Endothelial cell (in vitro differentiated cells): Measurements from ENCODE around the gene PCA3. TPM values are rescaled to one million over a fixed set of nuclear protein-coding genes. Genes with fewer than 3 reads are reported as not detected.
"Not testable (repeated sequence)": the region's sequence is repeated elsewhere in the genome, so short reads cannot be mapped to it uniquely, and the experiment has no call there.

Source experiments
- DNase-seq: peaks from one replicate; pipeline ENCODE4 v3.0.0; 2021; ENCODE audit warnings: low spot score
- H3K27ac Mint-ChIP-seq: one replicate; pipeline ENCODE4 v1.8.0; 2021; ENCODE audit warnings: mixed read lengths, inconsistent platforms; ENCODE audit not compliant: unreplicated experiment
- H3K27me3 Mint-ChIP-seq: one replicate; pipeline ENCODE4 v1.8.0; 2021; ENCODE audit warnings: mild to moderate bottlenecking, moderate library complexity, mixed read lengths, inconsistent platforms; ENCODE audit not compliant: unreplicated experiment
- H3K36me3 Mint-ChIP-seq: one replicate; pipeline ENCODE4 v1.8.0; 2021; ENCODE audit warnings: mild to moderate bottlenecking, low read depth, mixed read lengths, inconsistent platforms; ENCODE audit not compliant: unreplicated experiment
- H3K4me1 Mint-ChIP-seq: one replicate; pipeline ENCODE4 v1.8.0; 2021; ENCODE audit warnings: mild to moderate bottlenecking, mixed read lengths, inconsistent platforms; ENCODE audit not compliant: unreplicated experiment
- H3K4me3 Mint-ChIP-seq: one replicate; pipeline ENCODE4 v1.8.0; 2021; ENCODE audit warnings: mild to moderate bottlenecking, mixed read lengths, inconsistent platforms; ENCODE audit not compliant: unreplicated experiment
- H3K9me3 Mint-ChIP-seq: one replicate; pipeline ENCODE4 v1.8.0; 2021; ENCODE audit warnings: mixed read lengths, inconsistent platforms; ENCODE audit not compliant: unreplicated experiment
- total RNA-seq: library from RNA; stranded (reverse); fragmentation: NEBNext Ultra II Directional; extraction: Animal tissue kit (Norgen Biotek cat#: 25700); gene quantifications from one replicate; pipeline ENCODE4 v1.2.1, GENCODE V29; 2021; ENCODE audit not compliant: unreplicated experiment
- TF ChIP-seq, protein P1 (sequence below): fragments of 200-600 bp; sonication (generic); IDR thresholded peaks from one replicate; pipeline ENCODE4 v1.5.0; 2021; ENCODE audit warnings: antibody characterized with exemption; ENCODE audit not compliant: unreplicated experiment

Gene PCA3
- total RNA-seq, 1 donor from 2014 or later, result 0.62 TPM

DNA sequence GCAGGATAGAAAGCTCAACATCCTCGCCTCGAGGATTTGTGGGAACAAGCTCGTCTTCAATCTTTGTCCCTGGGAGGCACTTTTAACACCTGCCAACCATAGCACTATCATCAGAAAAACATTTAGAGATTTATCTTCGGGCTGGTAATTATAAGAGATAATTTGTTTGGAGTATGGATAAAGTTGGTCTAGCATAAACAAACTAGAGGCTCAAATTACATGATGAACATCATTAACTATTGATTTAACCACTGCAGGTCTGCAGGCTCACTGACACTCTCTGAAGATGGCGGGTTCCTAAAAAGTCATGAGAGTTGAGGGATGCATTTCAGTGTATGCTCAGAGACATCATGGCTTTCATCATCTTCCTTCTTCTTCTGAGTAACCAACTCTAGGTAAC lies 25.8 kb upstream of the PCA3 start:
- no peak overlapping the region for H3K4me3 Mint-ChIP-seq
- TF ChIP-seq, protein P1, sequence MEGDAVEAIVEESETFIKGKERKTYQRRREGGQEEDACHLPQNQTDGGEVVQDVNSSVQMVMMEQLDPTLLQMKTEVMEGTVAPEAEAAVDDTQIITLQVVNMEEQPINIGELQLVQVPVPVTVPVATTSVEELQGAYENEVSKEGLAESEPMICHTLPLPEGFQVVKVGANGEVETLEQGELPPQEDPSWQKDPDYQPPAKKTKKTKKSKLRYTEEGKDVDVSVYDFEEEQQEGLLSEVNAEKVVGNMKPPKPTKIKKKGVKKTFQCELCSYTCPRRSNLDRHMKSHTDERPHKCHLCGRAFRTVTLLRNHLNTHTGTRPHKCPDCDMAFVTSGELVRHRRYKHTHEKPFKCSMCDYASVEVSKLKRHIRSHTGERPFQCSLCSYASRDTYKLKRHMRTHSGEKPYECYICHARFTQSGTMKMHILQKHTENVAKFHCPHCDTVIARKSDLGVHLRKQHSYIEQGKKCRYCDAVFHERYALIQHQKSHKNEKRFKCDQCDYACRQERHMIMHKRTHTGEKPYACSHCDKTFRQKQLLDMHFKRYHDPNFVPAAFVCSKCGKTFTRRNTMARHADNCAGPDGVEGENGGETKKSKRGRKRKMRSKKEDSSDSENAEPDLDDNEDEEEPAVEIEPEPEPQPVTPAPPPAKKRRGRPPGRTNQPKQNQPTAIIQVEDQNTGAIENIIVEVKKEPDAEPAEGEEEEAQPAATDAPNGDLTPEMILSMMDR, result no peak

DNA sequence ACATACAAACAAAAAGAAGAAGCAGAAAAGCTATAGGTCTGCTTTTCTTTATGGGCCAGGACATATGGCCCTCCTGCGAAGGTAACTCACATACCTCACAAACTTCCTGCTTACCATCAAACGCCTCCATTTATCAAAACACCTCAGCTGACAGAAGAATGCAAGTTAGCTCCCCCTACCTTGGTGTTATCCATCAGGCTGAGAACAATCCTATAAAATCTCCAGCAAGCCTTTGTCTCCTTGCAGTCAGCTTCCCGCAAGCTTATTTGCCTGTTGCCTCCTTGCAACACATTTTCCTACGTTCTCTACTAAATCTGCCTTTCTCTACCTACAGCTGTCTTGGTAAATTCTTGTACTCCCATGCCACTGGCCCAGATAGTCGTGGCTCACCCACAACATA lies 22.7 kb upstream of the PCA3 start:
- no peaks in the 10 kb centered on the region for H3K9me3 Mint-ChIP-seq
- DNase-seq, result no peak
- H3K27ac Mint-ChIP-seq, result no peak overlapping the region
- peaks cover 2% of the 10 kb centered on the region for H3K27me3 Mint-ChIP-seq
- TF ChIP-seq, protein P1, result no peak
- H3K36me3 Mint-ChIP-seq, result no peaks in the 10 kb centered on the region
- no peak overlapping the region for H3K4me3 Mint-ChIP-seq
- no peaks in the 10 kb centered on the region for H3K4me1 Mint-ChIP-seq

More for the DNA sequence above, 25.8 kb upstream of the PCA3 start:
- H3K4me1 Mint-ChIP-seq, result no peaks in the 10 kb centered on the region
- no peaks in the 10 kb centered on the region for H3K36me3 Mint-ChIP-seq
- DNase-seq, result no peak
- peaks cover 2% of the 10 kb centered on the region for H3K27me3 Mint-ChIP-seq
- H3K27ac Mint-ChIP-seq, result no peak overlapping the region
- no peaks in the 10 kb centered on the region for H3K9me3 Mint-ChIP-seq

DNA sequence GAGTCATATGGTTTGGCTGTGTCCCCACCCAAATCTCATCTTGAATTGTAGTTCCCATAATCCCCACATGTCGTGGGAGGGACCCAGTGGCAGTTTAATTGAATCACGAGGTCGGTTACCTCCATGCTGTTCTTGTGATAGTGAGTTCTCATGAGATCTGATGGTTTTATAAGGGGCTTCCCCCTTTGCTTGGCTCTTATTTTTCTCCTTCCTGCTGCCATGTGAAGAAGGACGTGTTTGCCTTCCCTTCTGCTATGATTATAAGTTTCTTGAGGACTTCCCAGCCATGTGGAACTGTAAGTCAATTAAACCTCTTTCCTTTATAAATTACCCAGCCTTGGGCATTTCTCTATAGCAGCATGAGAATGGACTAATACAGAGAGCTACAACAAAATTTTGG lies 21.3 kb upstream of the PCA3 start:
- H3K4me3 Mint-ChIP-seq, H3K4me1 Mint-ChIP-seq, DNase-seq, H3K36me3 Mint-ChIP-seq, H3K27ac Mint-ChIP-seq, H3K27me3 Mint-ChIP-seq, H3K9me3 Mint-ChIP-seq: not testable (repeated sequence)

DNA sequence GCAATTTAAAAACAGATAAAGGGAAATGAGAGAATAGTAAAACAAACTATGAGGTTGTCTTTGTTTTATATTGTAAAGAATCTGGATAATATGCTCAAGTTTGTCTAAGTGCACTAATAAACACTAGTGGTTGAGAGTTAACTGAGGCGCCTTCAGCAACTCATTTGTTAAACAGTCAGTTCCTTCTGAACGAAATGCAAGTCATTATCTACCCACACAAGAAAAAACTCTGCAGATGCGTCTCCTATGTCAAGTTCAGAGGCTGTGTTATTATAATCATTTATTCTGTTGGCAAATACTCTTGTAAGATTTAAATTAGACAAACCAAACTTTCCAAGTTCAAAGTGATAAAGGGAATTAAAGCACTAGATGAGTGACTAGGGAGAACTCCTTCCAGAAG lies 20.3 kb upstream of the PCA3 start:
- Mint-ChIP-seq H3K36me3 (no peaks in the 10 kb centered on the region), H3K27me3 (peaks cover 6% of the 10 kb centered on the region), H3K4me1 (no peaks in the 10 kb centered on the region), H3K27ac (no peak overlapping the region), H3K4me3 (no peak overlapping the region), H3K9me3 (no peaks in the 10 kb centered on the region)
- TF ChIP-seq, protein P1, result no peak
- no peak for DNase-seq

GRCh38 chr9:76744336-76744735 lies 19.9 kb upstream of the PCA3 start:
- H3K27ac Mint-ChIP-seq, result no peak overlapping the region

More at GRCh38 chr9:76744336-76744735, 19.9 kb upstream of the PCA3 start:
- Mint-ChIP-seq H3K36me3 (no peaks in the 10 kb centered on the region), H3K4me3 (no peak overlapping the region), H3K4me1 (no peaks in the 10 kb centered on the region), H3K27me3 (peaks cover 6% of the 10 kb centered on the region), H3K9me3 (no peaks in the 10 kb centered on the region)
- TF ChIP-seq, protein P1, result no peak
- DNase-seq, result no peak
